Measurements from ENCODE around the gene APIP. TPM values are rescaled to one million over a fixed set of nuclear protein-coding genes. Genes with fewer than 3 reads are reported as not detected.

Gene APIP, protein sequence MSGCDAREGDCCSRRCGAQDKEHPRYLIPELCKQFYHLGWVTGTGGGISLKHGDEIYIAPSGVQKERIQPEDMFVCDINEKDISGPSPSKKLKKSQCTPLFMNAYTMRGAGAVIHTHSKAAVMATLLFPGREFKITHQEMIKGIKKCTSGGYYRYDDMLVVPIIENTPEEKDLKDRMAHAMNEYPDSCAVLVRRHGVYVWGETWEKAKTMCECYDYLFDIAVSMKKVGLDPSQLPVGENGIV
- 25.1 and 29.8 TPM in 2 replicates for total RNA-seq
- long read RNA-seq, transcript APIP-201 (7 exons, 1,366 nt): major isoform, 25 of 35 reads
- long read RNA-seq, partial matches to known transcripts: 2 of 35 reads
- long read RNA-seq, other reads (novel, unspliced or antisense): 4 of 35 reads

GRCh38 chr11:34916015-34916842, at the start of gene APIP, which contains the start of gene PDHX:
APIP (minus strand) TSS chr11:34916379; CDS start chr11:34916284, 95 bp downstream.
PDHX (plus strand) TSS chr11:34916618; CDS start chr11:34916656, 38 bp downstream.
- Mint-ChIP-seq H3K27ac (ENCODE audit: unreplicated experiment) (peak within 1 kb of the TSS; percentile 100), H3K36me3 (ENCODE audit: low read depth) (peaks cover 20% of the 10 kb centered on the region), H3K4me1 (peaks cover 34% of the 10 kb centered on the region), H3K27me3 (ENCODE audit: low read depth) (no peaks in the 10 kb centered on the region), H3K4me3 (peak within 1 kb of the TSS; percentile 100), H3K9me3 (peaks cover 4% of the 10 kb centered on the region)
- no peak for TF ChIP-seq CTCF (conservative IDR thresholded peaks at IDR 0.05)
- peak; percentile 98 for DNase-seq (ENCODE audit: low read depth, low spot score)

- Mint-ChIP-seq H3K9me3 (no peaks in the 10 kb centered on the region), H3K4me3 (no peak overlapping the region), H3K27ac (ENCODE audit: unreplicated experiment) (no peak overlapping the region), H3K4me1 (no peaks in the 10 kb centered on the region), H3K27me3 (ENCODE audit: low read depth) (no peaks in the 10 kb centered on the region), H3K36me3 (ENCODE audit: low read depth) (peaks cover 16% of the 10 kb centered on the region)
- DNase-seq (ENCODE audit: low read depth, low spot score): no peak
- TF ChIP-seq CTCF (conservative IDR thresholded peaks at IDR 0.05): no peak
Measured at GRCh38 chr11:34964610-34965331, 48.6 kb upstream of the APIP start.

- Mint-ChIP-seq H3K4me3 (no peak overlapping the region), H3K36me3 (ENCODE audit: low read depth) (peaks cover 13% of the 10 kb centered on the region), H3K4me1 (no peaks in the 10 kb centered on the region), H3K27me3 (ENCODE audit: low read depth) (no peaks in the 10 kb centered on the region), H3K9me3 (no peaks in the 10 kb centered on the region), H3K27ac (ENCODE audit: unreplicated experiment) (no peak overlapping the region)
- no peak for DNase-seq (ENCODE audit: low read depth, low spot score)
- no peak for TF ChIP-seq CTCF (conservative IDR thresholded peaks at IDR 0.05)
Measured at GRCh38 chr11:34963351-34963750, 47.2 kb upstream of the APIP start.

- Mint-ChIP-seq H3K9me3 (no peaks in the 10 kb centered on the region), H3K36me3 (ENCODE audit: low read depth) (peaks cover 12% of the 10 kb centered on the region), H3K4me3 (no peak overlapping the region), H3K4me1 (no peaks in the 10 kb centered on the region), H3K27ac (ENCODE audit: unreplicated experiment) (no peak overlapping the region), H3K27me3 (ENCODE audit: low read depth) (no peaks in the 10 kb centered on the region)
- no peak for DNase-seq (ENCODE audit: low read depth, low spot score)
- TF ChIP-seq CTCF (conservative IDR thresholded peaks at IDR 0.05): no peak
Measured at GRCh38 chr11:34962034-34962433, 45.9 kb upstream of the APIP start.

DNA sequence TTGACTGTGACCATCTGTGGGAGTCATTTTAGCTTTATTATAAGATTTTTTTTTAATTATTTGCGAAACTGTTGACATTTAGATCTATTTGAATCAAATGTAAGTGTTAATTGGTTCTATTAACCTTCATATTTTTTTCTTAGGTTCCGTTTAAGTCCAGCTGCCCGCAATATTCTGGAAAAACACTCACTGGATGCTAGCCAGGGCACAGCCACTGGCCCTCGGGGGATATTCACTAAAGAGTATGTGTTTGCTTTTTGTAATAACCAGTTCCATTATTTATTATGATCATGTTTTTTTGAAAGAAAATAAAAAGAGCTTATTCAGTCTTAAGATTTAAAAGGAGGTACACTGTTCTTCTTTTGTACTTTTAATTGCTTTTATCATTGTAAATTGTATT, 44.1 kb upstream of the APIP start:
- Mint-ChIP-seq H3K27ac (ENCODE audit: unreplicated experiment) (no peak overlapping the region), H3K27me3 (ENCODE audit: low read depth) (no peaks in the 10 kb centered on the region), H3K4me1 (no peaks in the 10 kb centered on the region), H3K4me3 (no peak overlapping the region), H3K36me3 (ENCODE audit: low read depth) (peaks cover 10% of the 10 kb centered on the region), H3K9me3 (no peaks in the 10 kb centered on the region)
- TF ChIP-seq CTCF (conservative IDR thresholded peaks at IDR 0.05): no peak
- DNase-seq (ENCODE audit: low read depth, low spot score): no peak
